ENCODE measurements around the gene CDKN1B.

The CDKN1B gene

GRCh38 chr12:12716793-12717585 is at the start of gene CDKN1B:
Gene CDKN1B (plus strand): TSS chr12:12717368. CDS start chr12:12717840, 472 bp downstream.
- no peak for DNase-seq

GRCh38 chr12:12668005-12668404 is 49.2 kb upstream of the CDKN1B start:
- no peak for DNase-seq

GRCh38 chr12:12669020-12669419 is 48.1 kb upstream of the CDKN1B start:
- DNase-seq = no peak

- DNase-seq = no peak
Measured at GRCh38 chr12:12671850-12672660, 45.1 kb upstream of the CDKN1B start.

- no peak for DNase-seq
Measured at GRCh38 chr12:12673296-12673695, 43.9 kb upstream of the CDKN1B start.

GRCh38 chr12:12676605-12677004 is 40.6 kb upstream of the CDKN1B start:
- no peak for DNase-seq

- DNase-seq = no peak
Measured at GRCh38 chr12:12681061-12681765, 36.0 kb upstream of the CDKN1B start.

- DNase-seq = no peak
Measured at GRCh38 chr12:12682284-12682683, 34.9 kb upstream of the CDKN1B start.

- DNase-seq = no peak
Measured at GRCh38 chr12:12683136-12683697, 34.0 kb upstream of the CDKN1B start.

- DNase-seq = no peak
Measured at GRCh38 chr12:12683725-12684124, 33.4 kb upstream of the CDKN1B start.

- no peak for DNase-seq
Measured at GRCh38 chr12:12684375-12685106, 32.6 kb upstream of the CDKN1B start.

GRCh38 chr12:12685305-12685704 is 31.9 kb upstream of the CDKN1B start:
- DNase-seq = no peak

- DNase-seq = no peak
Measured at GRCh38 chr12:12686472-12686871, 30.7 kb upstream of the CDKN1B start.

- no peak for DNase-seq
Measured at GRCh38 chr12:12686925-12687324, 30.2 kb upstream of the CDKN1B start.

- DNase-seq = no peak
Measured at GRCh38 chr12:12689647-12690300, 27.4 kb upstream of the CDKN1B start.

GRCh38 chr12:12691549-12691948 is 25.6 kb upstream of the CDKN1B start:
- DNase-seq = no peak

- DNase-seq = no peak
Measured at GRCh38 chr12:12693111-12693671, 24.0 kb upstream of the CDKN1B start.

- DNase-seq = peak; percentile 50
Measured at GRCh38 chr12:12696562-12697383, 20.4 kb upstream of the CDKN1B start.

GRCh38 chr12:12699345-12699744 is 17.8 kb upstream of the CDKN1B start:
- DNase-seq = no peak

GRCh38 chr12:12700254-12700653 is 16.9 kb upstream of the CDKN1B start:
- DNase-seq = no peak

GRCh38 chr12:12701457-12701856 is 15.7 kb upstream of the CDKN1B start:
- DNase-seq = no peak
